Neural crest cell (in vitro differentiated cells): Measurements from ENCODE around the gene MS4A10. TPM values are rescaled to one million over a fixed set of nuclear protein-coding genes. Genes with fewer than 3 reads are reported as not detected.
A peak's percentile ranks its signal among the peaks of the same experiment; 100 is the strongest.
"Not testable (repeated sequence)": the region's sequence is repeated elsewhere in the genome, so short reads cannot be mapped to it uniquely, and the experiment has no call there.

Source experiments
- DNase-seq: peaks from one replicate; pipeline ENCODE4 v3.0.0; 2021; ENCODE audit warnings: low read depth, mixed read lengths, low spot score
- H3K27ac Mint-ChIP-seq: one replicate; pipeline ENCODE4 v1.8.0; 2021; ENCODE audit warnings: mild to moderate bottlenecking, mixed read lengths; ENCODE audit not compliant: unreplicated experiment
- H3K27me3 Mint-ChIP-seq: 2 replicates; pipeline ENCODE4 v1.8.0; 2021; ENCODE audit warnings: low read depth, mild to moderate bottlenecking, mixed read lengths
- H3K36me3 Mint-ChIP-seq: 2 replicates; pipeline ENCODE4 v1.8.0; 2021; ENCODE audit warnings: low read depth, mild to moderate bottlenecking, mixed read lengths
- H3K4me1 Mint-ChIP-seq: 2 replicates; pipeline ENCODE4 v1.8.0; 2021; ENCODE audit warnings: mixed read lengths
- H3K4me3 Mint-ChIP-seq: one replicate; pipeline ENCODE4 v1.8.0; 2021; ENCODE audit warnings: mild to moderate bottlenecking, mixed read lengths
- H3K9me3 Mint-ChIP-seq: 2 replicates; pipeline ENCODE4 v1.8.0; 2021; ENCODE audit warnings: mixed read lengths
- total RNA-seq: library from RNA; stranded (reverse); gene quantifications from 2 replicates; pipeline ENCODE4 v1.2.1, GENCODE V29; 2021
- TF ChIP-seq, protein P1 (sequence below): fragments of 200-600 bp; sonication (generic); conservative IDR thresholded peaks from 2 replicates; pipeline ENCODE4 v1.5.0; 2021; ENCODE audit warnings: antibody characterized with exemption, mild to moderate bottlenecking

Gene MS4A10
- total RNA-seq, 1 donor from 2014 or later: not detected

DNA sequence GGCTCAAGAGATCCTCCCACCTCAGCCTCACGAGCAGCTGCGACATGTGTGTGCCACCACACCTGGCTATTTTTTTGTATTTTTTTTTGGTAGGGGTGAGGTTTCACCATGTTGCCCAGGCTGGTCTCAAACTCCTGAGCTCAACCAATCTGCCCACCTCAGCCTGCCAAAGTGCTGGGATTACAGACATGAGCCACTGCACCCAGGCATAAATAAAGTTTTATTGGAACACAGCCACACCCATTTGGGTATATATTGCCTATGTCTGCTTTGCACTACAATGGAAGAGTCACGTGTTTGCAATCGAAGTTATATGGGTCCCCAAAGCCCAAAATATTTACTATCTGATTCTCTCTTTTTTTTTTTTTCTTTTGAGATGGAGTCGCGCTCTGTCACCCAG lies 30.2 kb upstream of the MS4A10 start:
- no peaks in the 10 kb centered on the region for H3K36me3 Mint-ChIP-seq
- peaks cover 2% of the 10 kb centered on the region for H3K9me3 Mint-ChIP-seq
- TF ChIP-seq, protein P1, sequence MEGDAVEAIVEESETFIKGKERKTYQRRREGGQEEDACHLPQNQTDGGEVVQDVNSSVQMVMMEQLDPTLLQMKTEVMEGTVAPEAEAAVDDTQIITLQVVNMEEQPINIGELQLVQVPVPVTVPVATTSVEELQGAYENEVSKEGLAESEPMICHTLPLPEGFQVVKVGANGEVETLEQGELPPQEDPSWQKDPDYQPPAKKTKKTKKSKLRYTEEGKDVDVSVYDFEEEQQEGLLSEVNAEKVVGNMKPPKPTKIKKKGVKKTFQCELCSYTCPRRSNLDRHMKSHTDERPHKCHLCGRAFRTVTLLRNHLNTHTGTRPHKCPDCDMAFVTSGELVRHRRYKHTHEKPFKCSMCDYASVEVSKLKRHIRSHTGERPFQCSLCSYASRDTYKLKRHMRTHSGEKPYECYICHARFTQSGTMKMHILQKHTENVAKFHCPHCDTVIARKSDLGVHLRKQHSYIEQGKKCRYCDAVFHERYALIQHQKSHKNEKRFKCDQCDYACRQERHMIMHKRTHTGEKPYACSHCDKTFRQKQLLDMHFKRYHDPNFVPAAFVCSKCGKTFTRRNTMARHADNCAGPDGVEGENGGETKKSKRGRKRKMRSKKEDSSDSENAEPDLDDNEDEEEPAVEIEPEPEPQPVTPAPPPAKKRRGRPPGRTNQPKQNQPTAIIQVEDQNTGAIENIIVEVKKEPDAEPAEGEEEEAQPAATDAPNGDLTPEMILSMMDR: no peak
- DNase-seq: no peak
- no peak overlapping the region for H3K4me3 Mint-ChIP-seq
- H3K27ac Mint-ChIP-seq: no peak overlapping the region
- H3K27me3 Mint-ChIP-seq: peaks cover 36% of the 10 kb centered on the region
- H3K4me1 Mint-ChIP-seq: no peaks in the 10 kb centered on the region

DNA sequence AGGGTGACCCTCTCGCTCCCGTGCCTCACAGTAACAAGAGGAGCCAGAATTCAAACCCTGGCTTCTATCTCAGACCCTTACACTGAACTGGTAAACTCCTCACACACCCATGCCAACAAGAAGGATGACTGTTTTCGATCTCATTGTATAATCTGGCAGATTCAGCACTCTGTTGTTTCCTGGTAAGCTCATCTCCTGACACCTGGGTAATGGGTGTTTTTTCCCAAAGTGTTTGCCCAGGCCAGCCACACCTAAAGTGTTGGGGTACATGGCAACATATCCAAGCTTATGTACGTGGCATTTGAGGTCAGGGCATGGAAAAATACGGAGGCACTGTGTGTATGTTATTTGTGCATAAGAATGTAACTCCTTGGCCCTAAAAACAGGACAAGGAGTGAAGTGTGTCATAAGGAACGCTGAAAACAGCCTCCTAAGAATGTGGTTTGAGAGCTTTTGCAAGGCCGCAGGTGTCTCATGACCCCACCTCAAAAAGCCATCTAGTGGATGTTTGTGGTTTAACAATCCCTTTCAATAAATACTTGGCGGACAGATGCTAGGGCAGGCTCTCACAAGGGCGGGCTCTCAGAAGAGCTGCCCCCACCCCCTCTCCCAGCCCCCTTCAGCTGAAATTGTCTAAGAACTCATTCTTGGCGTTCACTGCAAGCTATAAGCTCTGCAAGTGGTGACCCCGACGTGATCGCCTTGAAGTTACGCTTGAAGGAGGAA lies 28.7 kb upstream of the MS4A10 start, which contains the start of gene MS4A15:
Gene MS4A15, plus strand, starts transcription at position 561 of the 726 bp plus-strand sequence. CDS start 6,867 bp downstream, outside the sequence.
- TF ChIP-seq, protein P1: peak; percentile 63
- Mint-ChIP-seq H3K9me3 (peaks cover 2% of the 10 kb centered on the region), H3K36me3 (no peaks in the 10 kb centered on the region), H3K4me3 (no peak within 1 kb of the TSS), H3K27me3 (peaks cover 25% of the 10 kb centered on the region), H3K27ac (no peak within 1 kb of the TSS), H3K4me1 (no peaks in the 10 kb centered on the region)
- no peak for DNase-seq

DNA sequence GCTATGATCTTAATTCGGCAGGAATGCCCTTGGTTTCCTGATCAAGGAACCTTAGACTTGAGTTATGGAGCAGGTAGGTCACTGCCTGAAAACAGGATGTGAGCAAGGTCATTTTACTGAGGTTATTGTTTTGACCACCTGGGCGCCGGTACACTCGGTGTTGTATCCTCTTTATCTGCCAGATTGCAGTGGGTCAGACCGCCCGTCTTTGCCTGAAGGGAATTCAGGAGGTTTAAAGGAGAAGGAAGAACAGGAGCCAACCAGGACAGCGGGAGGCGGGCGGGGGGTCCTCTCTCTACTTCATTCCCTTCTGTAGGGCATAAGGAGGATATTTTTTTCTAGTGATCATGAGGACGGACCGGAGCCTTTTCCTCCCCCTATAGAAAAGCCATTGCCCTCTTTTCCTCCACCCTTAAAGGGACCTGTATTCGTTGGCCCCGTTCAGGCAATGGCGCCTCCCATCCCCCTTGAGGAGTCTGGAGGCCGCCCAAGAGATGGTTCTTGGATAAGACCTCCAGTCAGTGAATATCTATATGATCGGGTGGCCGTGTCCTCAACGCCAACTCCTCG lies 27.8 kb upstream of the MS4A10 start:
- Mint-ChIP-seq H3K27me3 (peaks cover 17% of the 10 kb centered on the region), H3K9me3 (peaks cover 2% of the 10 kb centered on the region), H3K4me1 (no peaks in the 10 kb centered on the region), H3K36me3 (no peaks in the 10 kb centered on the region), H3K4me3 (no peak overlapping the region), H3K27ac (no peak overlapping the region)
- DNase-seq: no peak
- TF ChIP-seq, protein P1: no peak

DNA sequence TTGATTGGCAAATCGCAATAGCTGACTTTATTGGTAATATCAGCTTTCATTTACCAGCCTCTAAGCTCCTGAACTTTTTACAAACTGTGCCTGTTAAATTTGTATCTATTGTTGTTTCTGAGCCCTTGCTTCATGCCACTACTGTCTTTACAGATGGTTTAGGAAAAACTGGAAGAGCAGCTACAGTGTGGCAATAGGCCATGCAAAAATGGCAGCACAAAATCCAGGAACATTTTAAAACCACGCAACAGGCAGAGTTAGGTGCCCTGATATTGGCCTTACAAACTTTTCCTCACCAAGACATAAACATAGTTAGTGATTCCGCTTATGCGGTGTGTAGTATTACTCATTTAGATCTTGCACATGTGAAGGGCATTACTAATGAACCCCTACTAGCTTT lies 26.5 kb upstream of the MS4A10 start:
- DNase-seq, H3K27me3 Mint-ChIP-seq, H3K9me3 Mint-ChIP-seq, H3K36me3 Mint-ChIP-seq, H3K4me3 Mint-ChIP-seq, H3K4me1 Mint-ChIP-seq, H3K27ac Mint-ChIP-seq: not testable (repeated sequence)

DNA sequence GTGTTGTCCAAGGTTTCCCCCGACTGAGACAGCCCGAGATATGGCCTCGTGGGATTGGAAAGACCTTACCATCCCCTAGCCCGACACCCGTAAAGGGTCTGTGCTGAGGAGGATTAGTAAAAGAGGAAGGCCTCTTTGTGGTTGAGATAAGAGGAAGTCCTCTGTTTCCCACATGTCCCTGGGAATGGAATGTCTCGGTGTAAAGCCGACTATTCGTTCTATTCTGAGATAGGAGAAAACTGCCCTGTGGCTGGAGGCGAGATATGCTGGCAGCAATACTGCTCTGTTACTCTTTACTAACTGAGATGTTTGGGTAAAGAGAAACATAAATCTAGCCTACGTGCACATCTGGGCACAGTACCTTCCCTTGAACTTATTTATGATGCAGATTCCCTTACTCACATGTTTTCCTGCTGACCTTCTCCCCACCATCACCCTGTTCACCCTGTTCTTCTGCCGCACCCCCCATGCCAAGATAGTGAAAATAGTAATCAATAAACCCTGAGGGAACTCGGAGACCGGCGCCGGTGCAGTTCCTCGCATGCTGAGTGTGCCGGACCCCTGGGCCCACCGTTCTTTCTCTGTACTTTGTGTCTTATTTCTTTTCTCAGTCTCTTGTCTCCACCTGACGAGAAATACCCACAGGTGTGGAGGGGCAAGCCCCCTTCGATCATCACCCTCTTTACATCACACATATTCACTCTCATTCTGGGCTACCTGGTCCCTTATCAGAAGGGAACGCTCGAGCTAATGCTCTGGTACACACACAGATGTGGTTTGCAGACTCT lies 25.5 kb upstream of the MS4A10 start:
- H3K4me1 Mint-ChIP-seq, H3K27me3 Mint-ChIP-seq, DNase-seq, H3K4me3 Mint-ChIP-seq, H3K9me3 Mint-ChIP-seq, H3K36me3 Mint-ChIP-seq, H3K27ac Mint-ChIP-seq: not testable (repeated sequence)

DNA sequence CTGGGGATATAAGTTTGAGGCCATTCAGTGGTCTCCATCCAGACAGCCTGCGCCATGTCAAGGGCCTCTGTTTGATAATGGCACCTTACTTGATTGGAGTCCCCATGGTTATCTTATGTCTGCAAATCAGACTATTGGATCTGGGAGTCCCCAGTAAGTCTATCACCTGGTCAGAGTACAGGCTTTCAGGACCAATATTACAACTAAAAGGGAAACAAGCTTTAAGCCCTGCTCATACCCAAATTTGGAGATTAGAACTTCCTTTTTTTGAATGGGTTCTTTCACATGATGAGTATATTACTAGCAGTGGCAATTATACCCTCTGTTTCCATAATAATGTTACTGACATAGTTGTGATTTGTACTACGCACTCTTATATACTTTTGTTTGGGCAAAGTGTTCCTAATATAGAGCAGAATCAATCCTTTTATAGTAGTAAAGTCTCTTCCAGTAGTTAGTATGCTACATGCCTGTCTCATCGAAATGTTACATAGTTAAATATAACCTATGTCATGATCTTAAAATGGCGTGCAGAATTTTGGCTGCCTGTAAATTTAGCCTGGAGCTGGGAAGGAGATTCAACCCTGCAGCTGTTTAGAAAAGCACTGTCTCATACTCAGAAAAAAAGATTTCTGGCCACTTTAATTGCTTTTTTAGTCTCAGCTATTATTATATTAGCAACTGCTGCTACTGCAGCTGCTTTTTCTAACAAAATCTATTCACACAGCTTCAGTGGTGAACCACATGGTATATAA lies 23.5 kb upstream of the MS4A10 start:
- Mint-ChIP-seq H3K4me1 (no peaks in the 10 kb centered on the region), H3K27ac (no peak overlapping the region), H3K27me3 (peaks cover 8% of the 10 kb centered on the region), H3K36me3 (no peaks in the 10 kb centered on the region), H3K9me3 (peaks cover 2% of the 10 kb centered on the region), H3K4me3 (no peak overlapping the region)
- no peak for DNase-seq
- TF ChIP-seq, protein P1: no peak
